Skin epidermis (tissue), 12 donors: ENCODE results near the gene FBXL13.
"Not testable (repeated sequence)": the region's sequence is repeated elsewhere in the genome, so short reads cannot be mapped to it uniquely, and the experiment has no call there.

Experiments
- H3K27ac ChIP-seq, 21 experiments: fragments of 200-600 bp; sonication (generic) in 11 of 21; one replicate each; pipeline ENCODE4 v1.5.0; 2020; ENCODE audit warnings: mild to moderate bottlenecking in 3 of 21, inconsistent platforms in 2 of 21, moderate library complexity in 2 of 21
- H3K4me3 ChIP-seq, 7 experiments: fragments of 200-600 bp; sonication (generic) in 2 of 7; one replicate each; pipeline ENCODE4 v1.5.0; 2020; ENCODE audit warnings: inconsistent platforms in 2 of 7, mild to moderate bottlenecking in 2 of 7, moderate library complexity in 1 of 7

The FBXL13 gene

DNA sequence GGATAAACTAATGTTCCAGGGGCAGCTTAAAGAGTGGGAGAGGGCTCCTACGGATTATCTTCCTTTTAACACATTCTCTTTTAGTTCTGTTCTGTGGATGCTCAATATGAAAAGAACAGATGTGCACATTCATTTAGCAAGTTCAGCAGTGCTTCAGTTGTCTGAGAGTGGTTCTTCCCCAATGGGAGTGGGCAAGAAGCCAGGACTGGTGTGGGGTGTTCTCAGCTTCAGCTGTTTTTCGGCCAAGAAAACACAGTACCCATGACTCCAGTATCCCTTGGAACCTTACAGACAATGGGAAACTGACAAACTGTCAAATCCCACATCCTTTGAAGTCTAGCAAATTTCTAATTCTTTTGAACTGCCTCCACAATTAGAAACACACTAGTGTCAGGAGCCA lies 233.3 kb downstream of the FBXL13 start:
- peak overlapping the region in 4 of 21 experiments; percentile 1 to 68 (median 30) for H3K27ac ChIP-seq

DNA sequence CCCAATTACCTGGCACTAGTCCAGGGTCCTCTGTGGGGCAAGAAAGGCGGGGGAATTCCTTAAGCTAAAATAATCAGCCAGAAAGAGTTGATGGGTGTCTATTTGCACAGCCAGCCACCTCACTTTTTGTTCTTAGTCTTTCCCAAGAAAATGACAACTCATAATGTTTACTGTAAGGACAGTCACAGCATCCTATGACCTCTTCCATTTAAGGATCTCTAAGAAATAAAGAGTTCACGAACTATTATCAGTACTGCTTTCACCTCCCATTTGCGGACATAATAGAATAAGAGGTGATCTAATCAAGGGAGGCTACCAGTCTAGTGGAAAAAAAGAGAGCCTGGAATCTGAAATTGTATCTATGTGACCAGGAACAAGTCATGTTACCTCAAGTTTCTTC lies 234.2 kb downstream of the FBXL13 start:
- Histone ChIP-seq H3K27ac (peak overlapping the region in 3 of 21 experiments; percentile 3 to 68 (median 57)), H3K4me3 (no peak overlapping the region)

More for the DNA sequence above, 233.3 kb downstream of the FBXL13 start:
- H3K4me3 ChIP-seq: no peak overlapping the region

DNA sequence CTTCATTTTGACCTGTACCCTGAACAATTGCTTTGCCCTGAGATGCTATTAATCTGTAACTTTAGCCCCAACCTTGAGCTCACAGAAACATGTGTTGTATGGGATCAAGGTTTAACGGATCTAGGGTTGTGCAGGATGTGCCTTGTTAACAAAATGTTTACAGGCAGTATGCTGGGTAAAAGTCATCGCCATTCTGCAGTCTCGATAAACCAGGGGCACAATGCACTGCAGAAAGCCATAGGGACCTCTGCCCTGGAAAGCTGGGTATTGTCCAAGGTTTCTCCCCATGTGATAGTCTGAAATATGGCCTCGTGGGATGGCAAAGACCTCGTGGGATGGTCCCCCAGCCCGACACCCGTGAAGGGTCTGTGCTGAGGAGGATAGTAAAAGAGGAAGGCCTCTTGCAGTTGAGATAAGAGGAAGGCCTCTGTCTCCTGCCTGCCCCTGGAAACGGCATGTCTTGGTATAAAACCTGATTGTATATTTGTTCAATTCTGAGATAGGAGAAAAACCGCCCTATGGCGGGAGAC lies 236.0 kb downstream of the FBXL13 start:
- not testable (repeated sequence) for H3K4me3 ChIP-seq, H3K27ac ChIP-seq

DNA sequence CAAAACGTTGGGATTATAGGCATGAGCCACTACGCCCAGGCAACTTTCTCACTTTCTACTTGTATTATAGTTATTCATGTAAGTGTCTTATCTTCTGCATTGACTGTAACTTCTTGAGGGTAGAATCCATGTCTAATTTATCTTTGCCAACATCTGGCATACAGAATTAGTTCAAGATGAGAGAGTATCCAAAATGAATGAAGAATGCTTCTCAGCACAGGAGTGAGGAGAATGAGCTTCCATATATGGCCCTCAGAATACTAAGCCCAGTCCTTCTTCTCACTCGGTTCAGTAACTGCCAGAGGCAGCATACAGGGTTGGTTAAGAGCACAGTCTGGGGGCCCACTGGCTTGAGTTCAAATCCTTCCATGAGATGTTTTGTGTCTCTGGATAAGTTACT lies 236.8 kb downstream of the FBXL13 start:
- Histone ChIP-seq H3K27ac (no peak overlapping the region), H3K4me3 (no peak overlapping the region)

DNA sequence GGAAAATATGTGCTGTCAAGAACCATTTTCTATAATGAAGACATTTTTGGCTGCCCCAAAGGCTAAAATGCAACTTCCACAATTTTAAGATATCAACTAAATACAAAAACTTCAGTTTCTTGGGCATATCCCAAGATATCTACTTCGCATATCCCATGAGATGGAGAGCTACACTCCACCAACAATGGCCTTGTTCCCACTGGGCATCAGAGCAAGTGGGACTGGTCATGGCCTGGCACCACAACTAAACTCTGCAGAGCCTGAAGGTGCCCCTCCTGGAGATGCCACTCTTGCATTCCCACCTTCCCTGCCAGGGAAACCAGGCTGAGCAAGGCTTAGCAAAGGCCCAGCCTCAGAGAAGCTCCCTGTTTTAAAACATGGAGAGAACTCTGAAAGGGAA lies 237.6 kb downstream of the FBXL13 start:
- Histone ChIP-seq H3K27ac (peak overlapping the region in 1 of 21 experiments; percentile 20), H3K4me3 (no peak overlapping the region)

DNA sequence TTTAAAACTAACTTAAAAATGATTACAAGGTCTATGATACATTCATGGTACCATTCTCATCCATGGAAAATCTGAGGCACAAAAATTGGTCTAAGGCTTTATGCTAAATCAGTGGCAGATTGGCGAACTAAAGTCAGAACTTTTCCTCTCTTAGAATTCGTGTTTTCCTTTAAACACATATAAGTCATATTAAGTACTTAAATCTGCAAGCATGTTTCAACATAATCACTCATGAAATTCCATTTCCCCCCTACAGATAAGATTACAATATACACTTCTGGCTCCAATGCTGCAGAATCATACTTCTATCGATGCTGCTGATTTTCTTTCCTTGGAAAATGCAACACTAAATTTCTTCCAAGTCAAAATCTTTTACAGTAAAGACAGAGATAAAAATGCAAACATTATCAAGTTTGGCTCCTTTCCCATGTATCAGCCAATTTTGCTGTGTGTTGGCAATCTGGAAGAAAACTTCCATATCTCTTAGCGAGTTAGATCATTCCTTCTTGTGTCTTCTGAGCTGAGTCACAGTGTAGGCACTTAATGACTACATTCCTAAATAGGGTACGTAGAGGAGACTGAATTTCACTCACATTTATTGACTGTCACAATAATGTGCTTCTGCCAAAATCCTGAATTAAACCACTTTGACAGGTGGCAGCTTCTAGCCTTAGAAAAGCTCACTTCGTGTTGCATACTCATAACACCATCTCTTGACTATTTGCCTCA lies 238.2 kb downstream of the FBXL13 start:
- H3K4me3 ChIP-seq: no peak overlapping the region
- peak overlapping the region in 2 of 21 experiments; percentile 20 to 55 for H3K27ac ChIP-seq

DNA sequence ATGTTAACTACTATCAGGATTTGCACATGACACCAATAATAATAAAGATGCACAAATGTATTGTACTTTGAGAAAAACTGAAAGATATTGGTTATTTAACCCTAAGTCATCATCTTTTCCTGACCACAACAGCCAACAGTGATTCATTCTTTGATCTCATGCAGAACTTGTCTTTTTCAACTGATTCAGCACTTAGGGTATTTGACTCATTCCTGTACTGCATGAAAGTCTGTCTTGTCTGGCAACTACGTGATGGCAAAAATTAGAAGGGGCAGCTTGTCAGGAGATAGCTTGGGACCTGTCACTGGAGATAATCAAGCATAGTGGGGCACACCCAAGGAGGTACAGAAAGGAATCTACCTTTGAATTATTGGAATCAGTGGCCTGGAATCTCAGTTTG lies 239.6 kb downstream of the FBXL13 start:
- Histone ChIP-seq H3K27ac (peak overlapping the region in 5 of 21 experiments; percentile 35 to 76 (median 65)), H3K4me3 (no peak overlapping the region)

DNA sequence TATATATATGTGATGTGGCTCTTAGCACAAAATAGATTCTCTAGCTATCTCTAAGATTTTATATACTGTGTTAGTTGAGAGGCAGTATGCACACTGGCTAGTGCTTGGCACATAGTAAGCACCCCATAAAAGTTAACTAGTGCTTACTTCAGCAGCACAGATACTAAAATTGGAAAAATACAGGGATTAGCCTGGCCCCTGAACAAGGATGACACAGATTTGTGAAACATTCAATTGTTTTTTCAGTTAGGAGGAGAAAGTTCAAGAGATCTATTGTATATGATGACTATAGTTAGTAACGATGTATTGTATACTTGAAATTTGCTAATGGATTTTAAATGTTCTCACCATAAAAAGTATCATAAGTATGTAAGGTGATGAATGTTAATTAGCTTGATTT lies 240.1 kb downstream of the FBXL13 start:
- H3K27ac ChIP-seq: peak overlapping the region in 2 of 21 experiments; percentile 32 to 65

DNA sequence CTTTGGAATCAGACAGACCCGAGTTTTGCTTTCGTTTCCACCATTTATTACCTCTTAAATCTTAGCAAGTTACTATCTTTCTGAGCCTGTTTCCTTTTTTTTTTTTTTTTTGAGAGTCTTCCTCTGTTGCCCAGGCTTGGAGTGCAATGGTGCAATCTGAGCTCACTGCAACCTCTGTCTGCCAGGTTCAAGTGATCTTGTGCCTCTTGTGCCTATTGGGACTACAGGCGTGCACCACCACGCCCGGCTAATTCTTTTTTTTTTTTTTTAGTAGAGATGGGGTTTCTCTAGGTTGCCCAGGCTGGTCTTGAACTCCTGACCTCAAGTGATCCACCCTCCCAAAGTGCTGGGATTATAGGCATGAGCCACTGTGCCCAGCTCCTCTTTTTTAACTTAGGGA lies 241.3 kb downstream of the FBXL13 start:
- Histone ChIP-seq H3K27ac (peak overlapping the region in 2 of 21 experiments; percentile 28 to 43), H3K4me3 (no peak overlapping the region)

More for the DNA sequence above, 240.1 kb downstream of the FBXL13 start:
- H3K4me3 ChIP-seq: no peak overlapping the region

DNA sequence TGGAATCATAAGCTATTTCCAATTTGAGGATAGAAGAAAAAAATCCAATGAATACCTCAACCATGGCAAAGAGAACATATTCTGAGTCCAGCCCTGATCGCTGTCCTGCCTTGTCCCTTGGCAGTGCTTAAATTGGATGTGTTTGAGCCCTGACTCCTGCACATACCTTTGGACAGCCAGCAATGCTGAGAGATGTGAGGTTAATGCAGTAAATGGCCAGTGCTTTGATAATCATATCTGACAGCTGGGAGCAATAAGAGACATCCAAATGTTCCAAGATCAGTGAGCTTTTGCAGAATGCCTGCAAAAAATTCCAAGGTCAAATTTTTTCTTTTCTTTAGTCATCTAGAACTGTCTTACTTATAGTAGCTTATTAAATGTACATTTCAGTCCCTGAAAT lies 241.9 kb downstream of the FBXL13 start:
- peak overlapping the region in 2 of 21 experiments; percentile 28 to 43 for H3K27ac ChIP-seq

DNA sequence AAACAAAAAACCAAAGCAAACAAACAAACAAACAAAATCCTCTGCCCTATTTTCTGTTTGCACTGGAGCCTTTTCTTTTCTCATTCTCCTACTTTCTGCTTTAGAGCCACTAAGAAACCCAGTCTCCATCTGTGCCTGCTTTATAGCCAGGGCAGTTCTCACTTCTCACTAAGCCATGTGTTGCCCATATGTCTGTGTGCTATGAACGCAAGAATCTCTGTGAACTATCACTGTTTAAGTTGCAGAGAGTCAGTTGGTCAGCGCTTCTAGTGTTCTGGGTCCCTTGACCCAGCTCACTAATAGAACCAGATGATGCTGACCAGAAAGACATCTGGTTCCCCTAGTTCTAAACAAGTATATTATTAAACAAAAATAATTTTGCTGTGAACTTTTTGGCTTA lies 244.4 kb downstream of the FBXL13 start:
- no peak overlapping the region for H3K4me3 ChIP-seq
- H3K27ac ChIP-seq: peak overlapping the region in 4 of 21 experiments; percentile 34 to 56 (median 45)

More for the DNA sequence above, 241.9 kb downstream of the FBXL13 start:
- no peak overlapping the region for H3K4me3 ChIP-seq

DNA sequence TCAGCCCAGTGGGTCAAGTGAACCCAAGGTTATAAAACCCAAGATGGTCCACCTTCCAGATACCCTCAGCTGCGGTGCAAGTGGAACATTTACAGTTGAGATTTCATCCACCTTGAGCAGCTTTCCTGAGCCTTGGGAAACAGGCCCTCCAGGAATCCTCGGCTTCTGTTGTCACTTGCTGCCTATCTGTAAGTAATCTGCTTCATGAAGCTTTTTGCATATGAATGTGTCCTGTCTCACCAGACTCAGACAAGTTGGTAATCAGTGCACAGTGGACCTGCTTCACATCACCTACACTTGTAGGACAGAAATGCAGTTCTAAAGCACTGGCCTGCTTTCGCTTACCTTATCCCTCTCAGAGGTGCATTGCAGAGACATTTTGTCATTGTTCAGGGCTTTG lies 245.5 kb downstream of the FBXL13 start:
- Histone ChIP-seq H3K4me3 (no peak overlapping the region), H3K27ac (peak overlapping the region in 3 of 21 experiments; percentile 43 to 56 (median 51))

DNA sequence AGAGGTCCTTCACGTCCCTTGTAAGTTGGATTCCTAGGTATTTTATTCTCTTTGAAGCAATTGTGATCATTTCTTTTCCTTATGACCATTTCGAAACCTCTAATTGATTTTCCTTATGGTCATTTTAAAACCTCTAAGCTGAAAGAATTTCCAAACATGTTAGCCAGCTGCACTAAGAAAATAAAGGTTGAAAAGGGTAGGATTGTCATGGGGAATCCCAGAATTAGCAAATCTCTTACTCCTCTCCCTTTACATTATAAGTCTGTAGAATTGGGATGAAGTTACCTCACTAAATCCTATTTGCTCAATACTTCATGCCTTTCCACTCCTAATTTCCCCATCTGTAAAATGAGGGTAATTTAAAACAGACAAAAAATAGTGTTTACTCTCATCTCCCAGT lies 246.3 kb downstream of the FBXL13 start:
- no peak overlapping the region for H3K27ac ChIP-seq
- no peak overlapping the region for H3K4me3 ChIP-seq

DNA sequence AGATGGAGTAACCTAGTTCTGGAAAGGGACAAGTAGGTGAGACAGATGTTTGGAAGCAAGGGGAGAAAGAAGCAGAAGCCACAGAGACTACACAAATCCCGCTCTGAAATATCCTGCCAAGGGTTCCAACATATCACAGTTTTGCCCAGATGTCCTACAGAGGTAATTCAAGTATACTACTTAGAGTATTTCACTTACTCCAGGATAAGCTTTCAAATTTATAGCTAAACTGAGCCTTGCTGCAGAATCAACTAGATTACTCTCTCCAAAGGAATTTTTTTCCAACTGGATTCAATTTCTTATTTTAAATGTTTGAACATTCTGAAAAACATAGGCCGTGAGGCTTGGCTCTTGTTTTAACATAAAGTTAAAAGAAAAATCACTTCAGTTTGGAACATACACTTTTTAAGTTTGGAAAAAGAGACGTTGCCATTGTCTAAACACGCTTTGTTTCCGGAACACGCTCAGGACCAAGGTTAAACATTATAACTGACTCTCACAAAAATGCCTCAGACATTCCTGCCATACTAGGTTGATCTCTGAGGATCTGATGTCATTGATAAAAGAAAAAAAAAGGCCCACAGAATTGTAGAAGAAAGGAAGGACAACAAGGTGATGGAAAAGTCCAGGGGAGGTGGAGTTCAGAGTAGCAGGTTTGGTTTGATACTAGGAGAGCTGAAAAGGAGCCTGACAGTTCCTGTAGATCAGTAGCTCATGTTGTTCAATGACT lies 251.0 kb downstream of the FBXL13 start:
- Histone ChIP-seq H3K4me3 (no peak overlapping the region), H3K27ac (peak overlapping the region in 1 of 21 experiments; percentile 11)

DNA sequence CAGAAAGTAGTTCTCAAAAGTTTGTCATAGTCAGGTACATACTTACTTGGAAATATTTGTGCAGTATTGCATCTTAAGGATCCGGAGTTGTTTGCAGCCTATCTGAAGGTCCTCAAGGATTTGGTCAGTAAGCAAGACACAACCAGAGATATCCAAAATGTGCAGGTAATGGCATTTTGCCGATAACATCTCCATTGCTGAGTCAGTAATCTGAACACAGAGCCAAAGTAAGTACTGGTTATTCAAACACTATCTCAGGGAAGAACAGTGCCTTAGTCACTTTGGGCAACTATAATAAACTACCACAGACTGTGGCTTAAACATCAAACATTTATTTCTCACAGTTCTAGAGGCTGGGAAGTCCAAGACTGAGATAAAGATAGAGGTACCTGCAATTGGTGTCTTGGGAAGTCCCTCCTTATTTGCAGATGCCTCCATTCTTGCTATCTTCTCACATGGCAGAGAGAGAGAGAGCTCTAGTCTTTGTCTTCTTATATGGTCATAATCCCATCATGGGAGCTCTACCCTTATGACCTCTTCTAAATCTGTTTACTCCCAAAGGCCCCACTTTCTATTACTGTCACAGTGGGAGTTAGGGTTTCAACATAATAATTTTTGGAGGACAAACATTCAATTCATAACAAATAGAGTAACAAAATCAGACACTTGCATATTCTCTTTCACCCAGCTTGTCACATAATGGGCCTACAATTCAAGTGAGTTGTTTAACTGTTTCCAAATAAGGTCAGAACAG lies 252.4 kb downstream of the FBXL13 start:
- Histone ChIP-seq H3K27ac (no peak overlapping the region), H3K4me3 (no peak overlapping the region)

DNA sequence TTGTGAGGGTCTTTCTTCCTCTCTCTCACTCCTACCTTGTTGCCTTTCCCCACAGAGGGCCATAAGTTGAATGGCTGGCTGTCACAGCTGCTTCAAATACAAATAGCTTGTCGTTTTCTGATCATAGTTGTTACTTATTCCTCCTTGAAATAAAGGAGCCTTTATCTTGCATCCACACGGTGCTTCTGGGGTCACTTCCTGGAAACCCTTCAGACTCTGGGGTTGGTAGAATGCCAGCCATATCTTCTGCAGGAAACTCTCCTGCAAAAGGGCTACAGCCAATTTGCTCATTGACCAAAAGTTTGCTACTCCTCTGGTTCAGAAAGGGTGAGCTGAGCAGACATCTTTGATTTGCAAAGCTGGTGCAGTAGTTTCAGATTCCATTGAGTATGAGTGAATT lies 255.4 kb downstream of the FBXL13 start:
- no peak overlapping the region for H3K4me3 ChIP-seq
- H3K27ac ChIP-seq: no peak overlapping the region

DNA sequence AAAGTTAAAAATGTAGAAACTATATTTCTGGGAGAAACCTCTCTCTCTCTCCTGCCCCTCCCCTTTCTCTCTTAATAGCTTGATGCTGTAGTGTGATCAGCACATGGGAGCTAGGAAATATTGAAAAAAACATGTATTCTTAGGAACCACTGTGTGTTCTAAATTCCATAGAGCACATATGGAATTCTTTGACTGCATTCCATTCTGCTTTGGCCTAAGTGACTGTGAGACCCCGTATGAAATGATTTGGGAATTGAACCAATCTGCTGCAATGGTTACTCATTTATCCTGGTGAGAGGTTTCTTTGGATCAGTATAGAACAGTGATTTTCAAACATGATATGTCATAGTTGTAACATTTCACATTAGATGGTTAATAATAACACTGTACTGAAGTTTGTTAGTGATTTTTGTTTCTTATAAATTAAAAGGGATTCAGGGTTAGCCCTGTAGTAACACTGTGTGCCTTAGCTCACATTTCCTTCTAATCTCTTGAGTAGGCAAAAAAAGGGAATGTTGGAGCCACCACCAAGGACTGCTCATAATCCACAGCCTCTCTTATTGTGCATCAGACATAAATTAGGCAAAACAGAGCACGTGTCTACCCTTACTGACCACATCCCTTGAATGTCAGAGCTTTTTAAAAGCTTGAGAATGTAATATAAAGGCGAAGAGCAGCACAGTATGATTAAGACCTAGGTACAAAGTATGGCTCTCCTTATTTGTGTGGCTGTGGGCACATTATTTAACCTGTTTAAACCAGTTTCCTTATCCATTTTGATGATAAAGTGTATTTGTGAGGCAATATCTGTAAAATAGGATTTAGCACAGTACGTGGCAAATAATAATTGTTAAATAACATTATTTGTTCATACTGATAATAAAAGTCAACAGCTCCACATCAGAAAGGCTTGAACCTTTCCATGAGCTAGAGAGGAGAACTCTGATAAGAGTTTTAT lies 256.7 kb downstream of the FBXL13 start:
- Histone ChIP-seq H3K4me3 (no peak overlapping the region), H3K27ac (no peak overlapping the region)

DNA sequence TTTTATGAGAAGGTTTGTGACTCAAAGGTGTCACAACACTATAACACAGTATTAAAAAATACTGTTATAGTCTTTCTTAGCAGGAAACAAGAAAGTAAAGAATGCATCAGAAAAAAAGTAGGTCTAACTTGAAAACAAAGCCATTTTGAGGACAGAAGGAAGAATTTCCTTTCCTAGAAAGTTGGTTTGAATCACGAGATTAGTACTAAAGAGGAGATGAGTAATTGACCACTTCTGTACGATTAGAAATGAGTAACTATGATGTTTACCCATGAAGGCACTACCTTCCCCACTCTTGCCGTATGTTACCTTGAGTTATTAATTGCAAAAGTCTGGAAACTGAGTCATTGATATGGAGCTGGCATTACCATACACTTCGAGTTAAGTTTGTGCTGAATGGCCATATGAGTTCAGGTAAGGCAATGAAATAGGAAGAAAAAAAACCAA lies 260.5 kb downstream of the FBXL13 start:
- H3K27ac ChIP-seq: peak overlapping the region in 1 of 21 experiments; percentile 6
- H3K4me3 ChIP-seq: no peak overlapping the region
